OCI-LY7 (cell line): ENCODE measurements around the gene IPO11. TPM values are rescaled to one million over a fixed set of nuclear protein-coding genes. Genes with fewer than 3 reads are reported as not detected.

Experiments used
- BruUV-seq: library from RNA; stranded (reverse); fragments of 400-500 nt; replicated peaks from 2 replicates; lab custom pipeline; 2021; lab: Mats Ljungman, UMichigan
- CTCF ChIA-PET: fragments of 300-600 bp; sonication (Branson Sonifier 250); formaldehyde crosslinking; loops from one replicate; lab custom pipeline; 2022; ENCODE audit warnings: antibody characterized with exemption; ENCODE audit not compliant: unreplicated experiment; lab: Charles Lee
- POLR2A ChIA-PET: fragments of 300-600 bp; sonication (Branson Sonifier 250); formaldehyde crosslinking; loops from one replicate; lab custom pipeline; 2022; ENCODE audit warnings: antibody characterized with exemption; lab: Charles Lee
- DNase-seq: peaks from one replicate; pipeline ENCODE4 v3.0.0-alpha.2; 2015; ENCODE audit warnings: low spot score
- H2AFZ ChIP-seq: fragments of 200-600 bp; sonication (generic), shearing (Covaris generic); 2 replicates; pipeline ENCODE4 v1.6.1; 2014; ENCODE audit warnings: mild to moderate bottlenecking, antibody characterized with exemption, low read length, moderate library complexity
- H3K27ac ChIP-seq: fragments of 200-600 bp; sonication (generic); 2 replicates; pipeline ENCODE4 v1.5.1; 2014; ENCODE audit warnings: mixed run types, low read depth, mild to moderate bottlenecking, moderate library complexity, low read length, inconsistent platforms; ENCODE audit not compliant: poor library complexity, severe bottlenecking
- H3K36me3 ChIP-seq: fragments of 200-600 bp; sonication (generic); 2 replicates; pipeline ENCODE4 v1.6.1; 2014; ENCODE audit warnings: mild to moderate bottlenecking, antibody characterized with exemption, low read length, moderate library complexity, mixed read lengths; ENCODE audit not compliant: insufficient read depth
- H3K4me1 ChIP-seq: fragments of 200-600 bp; sonication (generic); 2 replicates; pipeline ENCODE4 v1.5.1; 2014; ENCODE audit warnings: mild to moderate bottlenecking, low read length; ENCODE audit not compliant: insufficient read depth, poor library complexity, severe bottlenecking
- H3K4me2 ChIP-seq: fragments of 200-600 bp; sonication (generic); 2 replicates; pipeline ENCODE4 v1.6.1; 2014; ENCODE audit warnings: mild to moderate bottlenecking, low read length
- H3K4me3 ChIP-seq: fragments of 200-600 bp; sonication (generic); 2 replicates; pipeline ENCODE4 v1.5.1; 2014; ENCODE audit warnings: mild to moderate bottlenecking, low read depth, low read length; ENCODE audit not compliant: poor library complexity, severe bottlenecking
- H3K79me2 ChIP-seq: fragments of 200-600 bp; sonication (generic); 2 replicates; pipeline ENCODE4 v1.6.1; 2016; ENCODE audit warnings: low read depth, mild to moderate bottlenecking, low read length, moderate library complexity, mixed read lengths; ENCODE audit not compliant: insufficient read depth
- H3K9me2 ChIP-seq: fragments of 200-600 bp; sonication (generic); 2 replicates; pipeline ENCODE4 v1.6.1; 2016; ENCODE audit warnings: mild to moderate bottlenecking, low read length, mixed read lengths; ENCODE audit not compliant: insufficient read depth
- H3K9me3 ChIP-seq: fragments of 200-600 bp; sonication (generic); 2 replicates; pipeline ENCODE4 v1.6.1; 2014; ENCODE audit warnings: mild to moderate bottlenecking, mixed run types, low read length, mixed read lengths
- H4K20me1 ChIP-seq: fragments of 200-600 bp; sonication (generic); 2 replicates; pipeline ENCODE4 v1.6.1; 2014; ENCODE audit warnings: mild to moderate bottlenecking, antibody characterized with exemption, low read length, moderate library complexity, mixed read lengths; ENCODE audit not compliant: insufficient read depth
- CTCF ChIP-seq: fragments of 200-600 bp; sonication (generic); conservative IDR thresholded peaks from 2 replicates; pipeline ENCODE4 v1.5.1; 2014; ENCODE audit warnings: mild to moderate bottlenecking, antibody characterized with exemption, low read length, moderate library complexity, mixed read lengths
- EZH2phosphoT487 ChIP-seq: fragments of 200-600 bp; sonication (generic); IDR thresholded peaks from 2 replicates; pipeline ENCODE4 v1.6.1; 2018; ENCODE audit warnings: low read depth, borderline replicate concordance, mild to moderate bottlenecking, mixed run types, antibody characterized with exemption, low read length, moderate library complexity, mixed read lengths
- intact Hi-C: fragments of 100-400 bp; cut with micrococcal nuclease; formaldehyde crosslinking; loops from one replicate; pipeline ENCODE4 v1.10.0; 2022; ENCODE audit not compliant: unreplicated experiment
- total RNA-seq, 2 experiments: library from RNA; depleted of rRNA in 1 of 2; stranded (reverse); fragments of >200 nt in 1 of 2; shearing (Covaris generic) in 1 of 2; gene quantifications; 2 replicates each; pipeline ENCODE4 v1.2.3, GENCODE V29; 2014 to 2022

The IPO11 gene
- total RNA-seq, 2 experiments from 2014 or later = 26.1 to 59.9 TPM

- Histone ChIP-seq H4K20me1 (peaks cover 5% of the 10 kb centered on the region; the same call in 1 of the 2 replicates), H3K27ac (no peak overlapping the region), H3K4me1 (peaks cover under 1% of the 10 kb centered on the region), H2AFZ (no peak overlapping the region), H3K4me3 (no peak overlapping the region), H3K9me3 (no peaks in the 10 kb centered on the region; the same call in 1 of the 2 replicates), H3K9me2 (no peaks in the 10 kb centered on the region), H3K79me2 (no peaks in the 10 kb centered on the region), H3K4me2 (no peak overlapping the region), H3K36me3 (peaks cover 7% of the 10 kb centered on the region)
- POLR2A ChIA-PET = interaction anchor here (0.6 to 6.1 kb wide), 2 partner anchors 10 to 1118 kb away, joined by 3 to 40 read pairs; no protein-coding TSS in a partner anchor
- DNase-seq = no peak
- CTCF ChIA-PET = no interaction called here
- no peak for TF ChIP-seq EZH2phosphoT487
- no peak for TF ChIP-seq CTCF
- no TSS peak for BruUV-seq
- intact Hi-C loops = no loop called here
These were observed 160.5 kb downstream of the IPO11 start for GRCh38 chr5:62572918-62573514.

GRCh38 chr5:62574599-62574998 lies 162.0 kb downstream of the IPO11 start:
- ChIA-PET CTCF (no interaction called here), POLR2A (interaction anchor here (2.1 to 6.1 kb wide), 2 partner anchors 8 to 12 kb away, joined by 7 to 40 read pairs; no protein-coding TSS in a partner anchor)
- peaks cover 10% of the 10 kb centered on the region for H3K4me1 ChIP-seq
- no peaks in the 10 kb centered on the region for H3K9me2 ChIP-seq
- no peak for DNase-seq
- no peaks in the 10 kb centered on the region for H3K79me2 ChIP-seq
- no peak overlapping the region for H3K4me3 ChIP-seq
- no peak for TF ChIP-seq CTCF
- no peak for TF ChIP-seq EZH2phosphoT487
- no peaks in the 10 kb centered on the region for H3K9me3 ChIP-seq
- no peak overlapping the region for H3K27ac ChIP-seq
- no TSS peak for BruUV-seq
- no peaks in the 10 kb centered on the region; the same call in 1 of the 2 replicates for H3K36me3 ChIP-seq
- H3K4me2 ChIP-seq = no peak overlapping the region
- H2AFZ ChIP-seq = no peak overlapping the region
- intact Hi-C loops = no loop called here
- H4K20me1 ChIP-seq = peaks cover 5% of the 10 kb centered on the region; the same call in 1 of the 2 replicates

GRCh38 chr5:62575066-62575465 lies 162.5 kb downstream of the IPO11 start:
- H3K4me1 ChIP-seq = peaks cover 10% of the 10 kb centered on the region
- POLR2A ChIA-PET = interaction anchor here (2.1 to 6.1 kb wide), 2 partner anchors 8 to 11 kb away, joined by 7 to 40 read pairs; no protein-coding TSS in a partner anchor
- CTCF ChIA-PET = no interaction called here
- H3K4me2 ChIP-seq = no peak overlapping the region
- no peaks in the 10 kb centered on the region; the same call in 1 of the 2 replicates for H3K36me3 ChIP-seq
- no peaks in the 10 kb centered on the region for H3K79me2 ChIP-seq
- BruUV-seq = no TSS peak
- H2AFZ ChIP-seq = no peak overlapping the region
- H3K27ac ChIP-seq = no peak overlapping the region
- H3K4me3 ChIP-seq = no peak overlapping the region
- no peak for DNase-seq
- TF ChIP-seq CTCF (no peak), EZH2phosphoT487 (no peak)
- H4K20me1 ChIP-seq = peaks cover 5% of the 10 kb centered on the region; the same call in 1 of the 2 replicates
- intact Hi-C loops = no loop called here
- H3K9me3 ChIP-seq = no peaks in the 10 kb centered on the region
- H3K9me2 ChIP-seq = no peaks in the 10 kb centered on the region
